ENCODE data around the gene KNCN. TPM values are rescaled to one million over a fixed set of nuclear protein-coding genes. Genes with fewer than 3 reads are reported as not detected.

The KNCN gene
- total and polyA plus RNA-seq, 2 donors (not counting 1 experiment from before 2014, with no cell fraction given), result not detected

- Histone ChIP-seq H3K36me3 (replicated peaks in 1 of 2; ENCODE audit: control extremely low read depth in 1 of 2, control insufficient read depth in 1 of 2, extremely low read depth in 1 of 2, insufficient read depth in 2 of 2, low read length in 1 of 2) (peaks cover 0 to 5% of the 10 kb centered on the region in 2 experiments), H3K79me2 (ENCODE audit: control insufficient read depth, insufficient read depth, low read length) (no peaks in the 10 kb centered on the region), H2AFZ (ENCODE audit: insufficient read depth, low read depth, low read length, poor library complexity, severe bottlenecking) (no peak overlapping the region), H3K4me2 (replicated peaks; ENCODE audit: low read depth, low read length, poor library complexity, severe bottlenecking) (no peak overlapping the region), H3K27ac (ENCODE audit: low read length in 2 of 2) (no peak overlapping the region), H3K9me3 (ENCODE audit: control extremely low read depth in 1 of 3, control insufficient read depth in 2 of 3, insufficient read depth in 1 of 3, low read length in 2 of 3) (no peaks in the 10 kb centered on the region), H3K4me3 (ENCODE audit: control extremely low read depth in 1 of 5, extremely low read depth in 1 of 5, insufficient read depth in 1 of 5, low read depth in 2 of 5, low read length in 4 of 5) (no peak overlapping the region), H3K4me1 (ENCODE audit: control insufficient read depth in 2 of 2, insufficient read depth in 2 of 2, low read length in 2 of 2) (no peaks in the 10 kb centered on the region), H4K20me1 (ENCODE audit: control insufficient read depth, insufficient read depth, low read length, poor library complexity, severe bottlenecking) (no peaks in the 10 kb centered on the region), H3K9ac (ENCODE audit: low read length) (no peak overlapping the region), H3K27me3 (replicated peaks in 1 of 4; ENCODE audit: control extremely low read depth in 1 of 4, control insufficient read depth in 3 of 4, insufficient read depth in 4 of 4, low read length in 3 of 4) (peaks cover 0 to 5% (median 0%) of the 10 kb centered on the region in 4 experiments)
- Mint-ChIP-seq H3K9me3 (ENCODE audit: insufficient read depth) (no peaks in the 10 kb centered on the region), H3K27me3 (peaks cover 7% of the 10 kb centered on the region), H3K4me3 (no peak overlapping the region), H3K4me1 (no peaks in the 10 kb centered on the region), H3K27ac (no peak overlapping the region)
- ATAC-seq (ENCODE audit: low read depth), result no peak
- TF ChIP-seq CTCF (IDR thresholded peaks at IDR 0.05) (no peak), EZH2 (IDR thresholded peaks at IDR 0.05; ENCODE audit: borderline replicate concordance, insufficient read depth, low read depth, low read length, poor library complexity, severe bottlenecking) (no peak)
- ChIA-PET POLR2A (no interaction called here), CTCF (no interaction called here)
- 96% methylated on average over 12 of the region's 12 CpGs for WGBS (ENCODE audit: insufficient coverage)
- no peak for DNase-seq
- intact Hi-C loops (cut with micrococcal nuclease), result no loop called here
Measured at GRCh38 chr1:46554597-46555381, 3.3 kb upstream of the KNCN start.

GRCh38 chr1:46554236-46554596 lies 2.8 kb upstream of the KNCN start:
- Mint-ChIP-seq H3K4me1 (peaks cover 2% of the 10 kb centered on the region), H3K9me3 (ENCODE audit: insufficient read depth) (no peaks in the 10 kb centered on the region), H3K4me3 (no peak overlapping the region), H3K27ac (no peak overlapping the region), H3K27me3 (peaks cover 13% of the 10 kb centered on the region)
- H3K27me3 ChIP-seq (replicated peaks in 1 of 4; ENCODE audit: control extremely low read depth in 1 of 4, control insufficient read depth in 3 of 4, insufficient read depth in 4 of 4, low read length in 3 of 4), result peaks cover 0 to 8% (median 0%) of the 10 kb centered on the region in 4 experiments
- no peaks in the 10 kb centered on the region for H3K9me3 ChIP-seq (ENCODE audit: control extremely low read depth in 1 of 3, control insufficient read depth in 2 of 3, insufficient read depth in 1 of 3, low read length in 2 of 3)
- no peaks in the 10 kb centered on the region for H3K4me1 ChIP-seq (ENCODE audit: control insufficient read depth in 2 of 2, insufficient read depth in 2 of 2, low read length in 2 of 2)
- H3K9ac ChIP-seq (ENCODE audit: low read length), result no peak overlapping the region
- no peaks in the 10 kb centered on the region for H3K79me2 ChIP-seq (ENCODE audit: control insufficient read depth, insufficient read depth, low read length)
- TF ChIP-seq CTCF (IDR thresholded peaks at IDR 0.05) (no peak), EZH2 (IDR thresholded peaks at IDR 0.05; ENCODE audit: borderline replicate concordance, insufficient read depth, low read depth, low read length, poor library complexity, severe bottlenecking) (no peak)
- ChIA-PET POLR2A (no interaction called here), CTCF (no interaction called here)
- H4K20me1 ChIP-seq (ENCODE audit: control insufficient read depth, insufficient read depth, low read length, poor library complexity, severe bottlenecking), result no peaks in the 10 kb centered on the region
- no peak overlapping the region for H3K4me3 ChIP-seq (ENCODE audit: control extremely low read depth in 1 of 5, extremely low read depth in 1 of 5, insufficient read depth in 1 of 5, low read depth in 2 of 5, low read length in 4 of 5)
- H3K36me3 ChIP-seq (replicated peaks in 1 of 2; ENCODE audit: control extremely low read depth in 1 of 2, control insufficient read depth in 1 of 2, extremely low read depth in 1 of 2, insufficient read depth in 2 of 2, low read length in 1 of 2), result peaks cover 0 to 5% of the 10 kb centered on the region in 2 experiments
- H3K27ac ChIP-seq (ENCODE audit: low read length in 2 of 2), result no peak overlapping the region
- H3K4me2 ChIP-seq (replicated peaks; ENCODE audit: low read depth, low read length, poor library complexity, severe bottlenecking), result no peak overlapping the region
- intact Hi-C loops (cut with micrococcal nuclease), result no loop called here
- ATAC-seq (ENCODE audit: low read depth) (no peak), DNase-seq (no peak)
- H2AFZ ChIP-seq (ENCODE audit: insufficient read depth, low read depth, low read length, poor library complexity, severe bottlenecking), result no peak overlapping the region
- WGBS (ENCODE audit: insufficient coverage), result 100% methylated on average over 3 of the region's 6 CpGs
